NCI-H345 treated with DMSO at 0.1 percent for 48 hours (cell line): ENCODE measurements around the gene TMEM45B.
"Not testable (repeated sequence)": the region's sequence is repeated elsewhere in the genome, so short reads cannot be mapped to it uniquely, and the experiment has no call there.

Experiments used
- DNase-seq: peaks from one replicate; lab custom pipeline; 2025; ENCODE audit not compliant: unreplicated experiment; lab: John Stamatoyannopoulos, UW

TMEM45B gene

DNA sequence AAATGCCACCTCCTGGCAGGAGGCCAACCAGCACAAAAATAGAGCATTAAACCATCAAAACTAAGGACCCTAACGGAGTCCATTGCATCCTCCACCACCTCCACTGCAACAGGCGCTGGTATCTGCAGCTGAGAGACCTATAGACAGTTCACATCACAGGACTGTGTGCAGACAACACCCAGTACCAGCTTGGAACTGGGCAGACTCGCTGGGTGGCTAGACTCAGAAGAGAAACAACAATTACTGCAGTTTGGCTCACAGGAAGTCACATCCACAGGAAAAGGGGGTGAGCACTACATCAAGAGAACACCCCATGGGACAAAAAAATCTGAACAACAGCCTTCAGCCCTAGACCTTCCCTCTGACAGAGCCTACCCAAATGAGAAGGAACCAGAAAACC is 11.6 kb upstream of the TMEM45B start:
- DNase-seq = no peak

GRCh38 chr11:129808241-129808640 is 7.4 kb upstream of the TMEM45B start:
- DNase-seq = not testable (repeated sequence)

DNA sequence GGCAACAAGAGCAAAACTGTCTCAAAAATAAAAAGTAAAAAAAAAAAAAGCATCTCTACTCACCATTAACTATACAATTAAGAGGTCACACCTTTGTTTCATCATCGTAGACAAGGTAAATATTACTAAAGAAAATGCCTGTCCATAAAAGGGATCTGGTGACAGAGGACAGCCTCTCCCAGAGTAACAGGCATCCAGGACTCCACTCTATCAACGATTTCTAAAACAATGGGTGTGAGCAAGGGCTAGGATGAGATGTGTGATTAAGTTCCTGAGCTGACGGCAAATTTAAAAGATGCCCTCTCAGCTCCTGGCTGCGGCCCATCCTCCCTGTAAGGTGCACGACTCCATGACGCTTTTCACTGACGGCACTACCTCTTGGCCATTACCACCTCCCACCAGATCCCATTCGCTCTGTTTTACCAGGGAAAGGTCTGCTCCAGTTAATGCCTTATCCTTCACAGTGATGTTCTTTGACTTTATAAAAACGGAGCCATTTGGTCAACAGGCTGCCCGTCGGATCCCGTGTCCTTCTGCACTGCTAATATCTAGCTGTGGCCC is 2.3 kb upstream of the TMEM45B start:
- no peak for DNase-seq

GRCh38 chr11:129814244-129815014 is 1.2 kb upstream of the TMEM45B start:
- no peak for DNase-seq

DNA sequence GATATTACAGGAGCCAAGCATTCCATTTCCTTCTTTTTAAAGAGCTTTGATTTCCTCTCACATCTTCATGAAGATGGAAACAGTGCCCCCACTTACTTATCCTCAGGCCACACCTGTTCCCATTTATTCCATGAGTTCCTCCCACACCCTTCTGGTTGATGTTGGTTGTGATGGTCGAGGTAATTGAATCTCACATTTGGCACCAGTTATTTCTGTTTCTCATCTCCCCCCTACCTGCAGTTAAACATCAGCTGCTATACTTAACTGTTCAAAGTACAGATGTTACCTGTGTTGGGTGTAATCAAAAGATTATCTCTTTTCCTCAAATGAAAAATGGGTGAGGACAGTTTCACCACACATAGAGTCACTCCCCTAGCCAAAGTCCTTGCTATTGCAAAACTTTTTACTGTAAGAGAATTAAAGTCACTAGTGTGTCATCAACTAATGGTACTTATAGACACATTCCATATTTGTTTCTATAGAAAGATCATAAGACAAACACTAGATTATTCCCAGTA is 1.9 kb downstream of the TMEM45B start:
- no peak for DNase-seq

- not testable (repeated sequence) for DNase-seq
Measured at GRCh38 chr11:129818236-129818635, 2.6 kb downstream of the TMEM45B start.

GRCh38 chr11:129819237-129819636 is 3.6 kb downstream of the TMEM45B start:
- no peak for DNase-seq

GRCh38 chr11:129820228-129820627 is 4.6 kb downstream of the TMEM45B start:
- not testable (repeated sequence) for DNase-seq

- DNase-seq = not testable (repeated sequence)
Measured at GRCh38 chr11:129823281-129823680, 7.6 kb downstream of the TMEM45B start.

DNA sequence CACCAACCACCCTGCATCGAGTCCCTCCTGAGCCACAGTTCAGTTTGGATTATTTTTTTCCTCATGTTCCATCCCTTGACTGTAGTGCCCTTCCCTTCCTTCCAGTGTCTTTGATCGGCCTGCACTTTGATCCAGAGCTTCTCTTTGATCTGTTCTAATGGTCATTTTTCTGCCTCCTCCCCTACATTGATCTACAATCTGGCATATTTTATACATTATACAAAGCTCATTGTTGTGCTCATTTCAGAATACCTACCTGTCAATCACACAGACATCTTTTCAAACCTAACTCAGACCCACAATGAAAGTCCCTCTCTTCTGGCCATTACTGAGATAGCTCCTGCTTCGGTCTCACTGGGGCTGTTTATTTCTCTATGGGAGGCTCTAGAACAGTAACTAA is 8.2 kb downstream of the TMEM45B start:
- not testable (repeated sequence) for DNase-seq

DNA sequence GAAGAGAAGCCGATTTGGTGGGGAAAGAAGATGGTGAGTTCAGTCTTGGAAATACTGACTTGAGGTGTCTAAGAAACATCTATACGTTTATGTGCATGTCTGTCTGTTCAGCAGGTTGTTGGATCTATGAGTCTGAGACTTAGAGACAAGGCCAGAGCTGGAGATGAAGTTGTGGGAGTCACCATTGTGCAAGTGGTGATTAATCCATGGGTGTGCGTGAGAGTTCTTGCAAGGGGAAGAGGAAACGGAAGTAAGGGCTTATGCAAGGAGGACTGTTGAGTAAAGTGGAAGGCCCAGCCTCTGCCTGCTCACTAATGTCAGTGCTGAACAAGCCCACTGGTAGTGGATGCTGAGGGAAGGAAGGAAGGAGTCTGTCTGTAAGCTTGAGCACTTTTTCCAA is 9.7 kb downstream of the TMEM45B start:
- DNase-seq = no peak

DNA sequence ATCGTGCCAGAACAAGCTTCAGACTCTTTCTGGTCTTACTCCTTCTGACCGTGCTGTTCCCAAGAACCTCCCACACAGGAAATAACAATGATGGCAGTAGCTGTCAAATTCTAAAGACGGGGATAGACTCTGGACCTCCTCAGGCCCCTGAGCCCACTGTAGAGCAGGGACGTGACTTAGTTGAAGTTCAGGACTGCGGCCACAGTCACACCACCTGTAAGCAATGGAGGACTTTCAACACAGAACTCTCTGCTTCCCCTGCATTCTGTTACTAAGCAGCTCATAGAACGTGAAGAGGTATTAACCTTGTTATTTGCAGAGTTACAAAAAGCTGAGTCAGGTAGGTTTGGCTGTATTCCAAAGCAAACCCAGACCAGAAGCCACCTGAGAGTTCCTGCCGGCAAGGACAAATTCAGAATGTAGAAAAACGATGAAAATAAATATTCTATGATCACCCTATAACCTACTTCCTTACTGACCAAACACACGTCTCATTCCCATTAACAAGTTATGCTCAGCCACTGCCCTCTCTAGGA is 12.7 kb downstream of the TMEM45B start:
- peak; percentile 42 for DNase-seq

GRCh38 chr11:129829497-129829896 is 13.8 kb downstream of the TMEM45B start:
- not testable (repeated sequence) for DNase-seq

- DNase-seq = not testable (repeated sequence)
Measured at GRCh38 chr11:129831227-129831626, 15.6 kb downstream of the TMEM45B start.

GRCh38 chr11:129833260-129833659 is 17.6 kb downstream of the TMEM45B start:
- DNase-seq = not testable (repeated sequence)

- not testable (repeated sequence) for DNase-seq
Measured at GRCh38 chr11:129836423-129836891, 20.8 kb downstream of the TMEM45B start.

- DNase-seq = no peak
Measured at GRCh38 chr11:129836979-129837378, 21.3 kb downstream of the TMEM45B start.

GRCh38 chr11:129840236-129840635 is 24.6 kb downstream of the TMEM45B start:
- DNase-seq = no peak

DNA sequence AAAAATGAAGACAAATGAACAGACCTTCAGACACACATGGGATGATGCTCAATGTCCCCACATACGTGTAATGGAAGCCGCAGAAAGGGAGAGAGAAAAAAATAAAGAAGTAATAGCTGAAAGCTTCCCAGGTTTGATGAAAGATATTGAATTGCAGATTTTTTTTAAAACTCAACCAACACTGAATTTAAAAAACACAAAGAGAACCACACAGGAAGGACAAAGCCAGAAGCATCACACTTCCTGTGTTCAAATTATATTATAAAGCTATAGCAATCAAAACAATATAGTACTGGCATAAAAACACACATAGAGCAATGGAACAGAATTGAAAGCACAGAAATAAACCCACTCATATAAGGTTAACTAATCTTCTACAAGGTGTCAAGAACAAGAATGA is 26.5 kb downstream of the TMEM45B start:
- no peak for DNase-seq

DNA sequence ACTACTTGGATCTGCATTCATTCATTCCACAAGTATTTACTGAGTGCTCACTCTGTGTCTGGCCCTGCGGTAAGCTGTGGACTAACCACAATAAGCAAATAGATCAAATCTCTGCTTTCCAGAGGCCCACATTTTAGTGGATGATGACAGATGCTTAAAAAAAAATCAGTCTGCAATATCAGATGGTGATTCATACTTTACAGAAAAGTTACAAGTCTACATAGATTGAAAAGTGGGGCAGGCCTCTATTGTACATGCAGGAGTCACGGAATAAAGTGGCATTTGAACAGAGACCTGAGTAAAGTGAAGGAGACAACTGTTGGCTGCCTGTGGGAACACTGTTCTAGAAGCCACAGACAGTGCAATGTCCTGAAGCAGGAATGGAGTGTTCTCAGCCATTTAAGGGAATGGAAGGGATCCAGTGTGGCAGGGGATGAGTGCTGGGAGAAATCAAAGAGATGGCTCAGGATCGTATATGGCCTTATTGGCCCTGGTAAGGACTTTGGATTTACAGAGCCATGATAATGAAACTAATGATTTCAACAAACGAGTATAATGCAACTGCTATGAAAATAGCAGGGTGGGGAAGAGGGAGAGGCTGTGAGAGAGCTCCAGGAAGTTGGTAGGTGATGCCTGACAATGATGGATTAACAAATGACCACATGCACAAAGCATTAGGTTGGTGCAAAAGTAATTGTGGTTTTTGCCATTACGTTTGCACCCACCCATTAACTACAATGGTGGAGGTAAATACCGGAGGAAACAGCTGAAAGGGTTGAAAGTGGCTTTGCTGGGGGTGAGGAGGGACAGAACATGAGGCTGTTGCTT is 31.1 kb downstream of the TMEM45B start:
- DNase-seq = no peak

DNA sequence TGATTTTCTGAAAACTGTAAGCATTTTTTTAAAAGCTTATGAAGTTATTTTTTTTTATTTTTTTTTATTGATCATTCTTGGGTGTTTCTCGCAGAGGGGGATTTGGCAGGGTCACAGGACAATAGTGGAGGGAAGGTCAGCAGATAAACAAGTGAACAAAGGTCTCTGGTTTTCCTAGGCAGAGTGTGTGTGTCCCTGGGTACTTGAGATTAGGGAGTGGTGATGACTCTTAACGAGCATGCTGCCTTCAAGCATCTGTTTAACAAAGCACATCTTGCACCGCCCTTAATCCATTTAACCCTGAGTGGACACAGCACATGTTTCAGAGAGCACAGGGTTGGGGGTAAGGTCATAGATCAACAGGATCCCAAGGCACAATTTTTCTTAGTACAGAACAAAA is 31.7 kb downstream of the TMEM45B start:
- DNase-seq = not testable (repeated sequence)
